Breast epithelium (tissue), 3 donors: ENCODE results near the gene STXBP5.

Experiments
- POLR2A ChIP-seq: fragments of 450-650 bp; IDR thresholded peaks from one replicate; pipeline ENCODE4 v1.6.1; 2016; ENCODE audit warnings: antibody characterized with exemption, mild to moderate bottlenecking, moderate library complexity
- POLR2AphosphoS5 ChIP-seq, 3 donors: sonication (generic); formaldehyde crosslinking; IDR thresholded peaks; one replicate each; pipeline ENCODE4 v1.6.1; 2017; ENCODE audit warnings: antibody characterized with exemption in 3 of 3
- TF ChIP-seq, protein P1 (sequence below), 3 donors: fragments of 450-650 bp; IDR thresholded peaks; one replicate each; pipeline ENCODE4 v1.5.1; 2016 to 2017; ENCODE audit warnings: antibody characterized with exemption in 3 of 3, mild to moderate bottlenecking in 3 of 3, moderate library complexity in 3 of 3

DNA sequence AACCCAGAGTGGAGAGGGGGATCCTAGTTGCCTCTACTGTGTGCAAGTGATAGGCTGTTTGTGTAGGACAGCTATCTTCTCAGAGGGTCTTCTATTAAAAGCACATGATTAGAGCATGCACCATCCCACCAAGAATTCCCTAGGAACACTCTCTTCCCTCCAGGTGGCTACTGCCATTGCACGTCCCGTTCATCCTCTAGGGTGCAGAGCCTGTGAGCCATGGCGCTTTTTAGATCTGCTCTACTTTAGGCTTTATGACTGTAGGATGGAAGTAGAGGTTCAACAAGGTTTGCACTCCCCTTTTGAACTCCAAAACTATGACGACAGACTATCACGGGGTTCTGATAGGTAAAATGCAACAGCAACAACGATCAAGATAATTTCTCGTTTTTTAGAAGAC lies 213.7 kb downstream of the STXBP5 start:
- TF ChIP-seq, protein P1, sequence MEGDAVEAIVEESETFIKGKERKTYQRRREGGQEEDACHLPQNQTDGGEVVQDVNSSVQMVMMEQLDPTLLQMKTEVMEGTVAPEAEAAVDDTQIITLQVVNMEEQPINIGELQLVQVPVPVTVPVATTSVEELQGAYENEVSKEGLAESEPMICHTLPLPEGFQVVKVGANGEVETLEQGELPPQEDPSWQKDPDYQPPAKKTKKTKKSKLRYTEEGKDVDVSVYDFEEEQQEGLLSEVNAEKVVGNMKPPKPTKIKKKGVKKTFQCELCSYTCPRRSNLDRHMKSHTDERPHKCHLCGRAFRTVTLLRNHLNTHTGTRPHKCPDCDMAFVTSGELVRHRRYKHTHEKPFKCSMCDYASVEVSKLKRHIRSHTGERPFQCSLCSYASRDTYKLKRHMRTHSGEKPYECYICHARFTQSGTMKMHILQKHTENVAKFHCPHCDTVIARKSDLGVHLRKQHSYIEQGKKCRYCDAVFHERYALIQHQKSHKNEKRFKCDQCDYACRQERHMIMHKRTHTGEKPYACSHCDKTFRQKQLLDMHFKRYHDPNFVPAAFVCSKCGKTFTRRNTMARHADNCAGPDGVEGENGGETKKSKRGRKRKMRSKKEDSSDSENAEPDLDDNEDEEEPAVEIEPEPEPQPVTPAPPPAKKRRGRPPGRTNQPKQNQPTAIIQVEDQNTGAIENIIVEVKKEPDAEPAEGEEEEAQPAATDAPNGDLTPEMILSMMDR (IDR thresholded peaks at IDR 0.05) = no peak
- no peak for TF ChIP-seq POLR2A
- no peak for TF ChIP-seq POLR2AphosphoS5 (IDR thresholded peaks at IDR 0.05)
